GM18873 (cell line): ENCODE data around the gene SRP72.

Experiments
- ATAC-seq: cut with Tn5 transposase; IDR thresholded peaks from one replicate; pipeline ENCODE4 v1.9.1; 2021; ENCODE audit warnings: mild to moderate bottlenecking, moderate library complexity, moderate number of reproducible peaks; ENCODE audit not compliant: unreplicated experiment, low FRiP score

Gene SRP72

DNA sequence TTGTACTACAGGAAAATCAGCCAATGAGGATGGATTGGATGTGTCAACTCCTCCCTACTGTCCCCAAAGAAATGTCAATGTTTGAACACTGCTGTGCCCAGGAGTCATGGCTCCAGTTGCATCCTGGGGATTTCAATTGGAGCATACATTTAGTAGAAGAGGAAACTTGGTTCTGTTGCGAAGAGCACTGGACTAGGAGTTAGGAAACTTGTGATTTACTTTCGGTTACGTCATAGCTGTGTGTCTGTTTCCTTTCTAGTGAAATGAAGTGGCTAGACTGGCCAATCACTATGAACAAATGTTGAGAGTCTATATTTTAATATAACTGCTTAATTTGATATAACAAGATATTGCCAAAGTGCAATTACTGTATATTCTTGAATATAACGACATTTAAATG is 73.4 kb downstream of the SRP72 start:
- ATAC-seq: no peak

DNA sequence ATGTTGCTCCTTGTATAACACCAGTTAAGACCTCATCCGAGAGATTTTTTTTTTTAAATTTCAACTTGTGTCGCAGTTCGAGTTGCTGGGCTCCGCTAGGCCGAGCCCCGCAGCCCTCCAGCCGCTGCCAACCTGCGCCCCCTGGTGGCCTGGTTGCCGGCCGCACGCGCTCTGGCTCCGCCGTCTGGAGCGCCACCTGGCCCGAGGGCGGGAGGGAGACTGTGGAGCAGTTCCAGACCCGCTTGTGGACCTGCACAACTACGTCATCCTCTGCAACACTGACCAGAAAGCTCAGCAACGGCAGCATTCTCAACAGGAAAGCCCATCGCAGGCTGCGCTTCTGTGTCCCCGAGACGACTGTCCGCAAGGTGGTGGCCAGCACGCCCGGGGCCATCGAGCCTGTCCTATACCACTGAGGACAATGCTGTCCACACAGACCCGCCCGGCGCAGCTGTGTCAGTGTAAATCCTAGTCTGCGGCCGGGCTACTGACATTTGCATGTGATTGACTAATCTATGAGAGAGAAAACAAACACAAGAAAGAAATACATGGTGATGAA is 77.2 kb downstream of the SRP72 start:
- ATAC-seq: no peak

- no peak for ATAC-seq
These were observed 83.2 kb downstream of the SRP72 start for GRCh38 chr4:56550642-56551041.

GRCh38 chr4:56551516-56551915 is 84.1 kb downstream of the SRP72 start:
- ATAC-seq: no peak

DNA sequence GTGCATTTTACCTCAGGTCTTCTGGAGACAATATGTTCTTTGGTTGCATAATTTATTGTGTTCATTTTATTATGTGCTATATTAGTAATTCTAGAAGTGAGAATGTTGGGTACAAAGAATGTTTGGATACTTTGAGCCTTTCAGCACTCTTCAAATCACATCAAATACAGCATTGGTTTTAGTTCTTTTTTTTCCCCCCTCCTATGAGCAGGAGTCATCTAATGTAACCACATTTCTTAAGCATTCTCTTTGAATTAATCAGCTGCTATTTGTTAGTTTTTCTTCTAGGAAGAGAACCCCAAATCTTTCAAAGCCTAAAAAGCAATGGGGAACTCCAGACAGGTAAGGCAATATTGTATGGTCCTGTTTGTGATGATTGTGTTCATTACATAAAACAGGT is 84.9 kb downstream of the SRP72 start:
- ATAC-seq: no peak
